Activated naive CD8-positive, alpha-beta T cell treated with anti-CD3 and anti-CD28 coated beads, Interleukin-2, amount 50 U/mL, for 24 hours (primary cell): ENCODE measurements around the gene LPAR4.

Experiments
- ATAC-seq: fragments of 150-1000 bp; cut with Tn5 transposase; one replicate; pipeline ENCODE4 v1.10.0; 2021
- DNase-seq: peaks from one replicate; pipeline ENCODE4 v3.0.0; 2021
- H3K27ac Mint-ChIP-seq: one replicate; pipeline ENCODE4 v1.8.0; 2021; ENCODE audit warnings: mild to moderate bottlenecking, mixed read lengths
- H3K27me3 Mint-ChIP-seq: one replicate; pipeline ENCODE4 v1.8.0; 2021; ENCODE audit warnings: mixed read lengths
- H3K36me3 Mint-ChIP-seq: one replicate; pipeline ENCODE4 v1.8.0; 2021; ENCODE audit warnings: low read depth, mixed read lengths
- H3K4me1 Mint-ChIP-seq: one replicate; pipeline ENCODE4 v1.8.0; 2021; ENCODE audit warnings: mixed read lengths
- H3K4me3 Mint-ChIP-seq: one replicate; pipeline ENCODE4 v1.8.0; 2021; ENCODE audit warnings: mild to moderate bottlenecking, moderate library complexity, mixed read lengths
- H3K9me3 Mint-ChIP-seq: one replicate; pipeline ENCODE4 v1.8.0; 2021; ENCODE audit warnings: mixed read lengths

The LPAR4 gene, protein sequence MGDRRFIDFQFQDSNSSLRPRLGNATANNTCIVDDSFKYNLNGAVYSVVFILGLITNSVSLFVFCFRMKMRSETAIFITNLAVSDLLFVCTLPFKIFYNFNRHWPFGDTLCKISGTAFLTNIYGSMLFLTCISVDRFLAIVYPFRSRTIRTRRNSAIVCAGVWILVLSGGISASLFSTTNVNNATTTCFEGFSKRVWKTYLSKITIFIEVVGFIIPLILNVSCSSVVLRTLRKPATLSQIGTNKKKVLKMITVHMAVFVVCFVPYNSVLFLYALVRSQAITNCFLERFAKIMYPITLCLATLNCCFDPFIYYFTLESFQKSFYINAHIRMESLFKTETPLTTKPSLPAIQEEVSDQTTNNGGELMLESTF

DNA sequence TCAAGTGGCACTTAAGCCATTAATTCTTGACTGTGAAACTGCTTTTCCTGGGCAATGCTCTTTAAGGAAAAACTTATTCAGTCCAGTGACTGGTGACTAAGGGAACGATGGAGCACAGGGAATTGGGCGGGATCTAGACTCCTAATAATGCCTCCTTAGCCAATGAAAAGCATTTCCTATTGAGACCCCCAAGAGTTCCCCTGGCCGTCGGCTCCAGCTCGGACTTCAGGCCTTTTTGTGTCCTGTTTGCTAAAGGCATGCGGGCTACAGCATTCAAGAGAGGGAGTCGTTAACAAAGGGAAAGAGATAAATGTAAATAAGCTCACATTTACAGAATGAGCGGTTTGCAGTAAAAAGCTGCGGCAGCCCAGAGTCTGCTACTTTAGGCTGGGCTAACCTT lies at the start of gene LPAR4:
Gene LPAR4, plus strand, starts transcription at position 232 of the 400 bp plus-strand sequence. CDS start 7,150 bp downstream, outside the sequence.
- no peaks in the 10 kb centered on the region for H3K9me3 Mint-ChIP-seq
- no peak within 1 kb of the TSS for H3K4me3 Mint-ChIP-seq
- H3K27me3 Mint-ChIP-seq, result no peaks in the 10 kb centered on the region
- DNase-seq (no peak), ATAC-seq (no peak)
- H3K27ac Mint-ChIP-seq, result no peak within 1 kb of the TSS
- H3K4me1 Mint-ChIP-seq, result no peaks in the 10 kb centered on the region
- no peaks in the 10 kb centered on the region for H3K36me3 Mint-ChIP-seq

DNA sequence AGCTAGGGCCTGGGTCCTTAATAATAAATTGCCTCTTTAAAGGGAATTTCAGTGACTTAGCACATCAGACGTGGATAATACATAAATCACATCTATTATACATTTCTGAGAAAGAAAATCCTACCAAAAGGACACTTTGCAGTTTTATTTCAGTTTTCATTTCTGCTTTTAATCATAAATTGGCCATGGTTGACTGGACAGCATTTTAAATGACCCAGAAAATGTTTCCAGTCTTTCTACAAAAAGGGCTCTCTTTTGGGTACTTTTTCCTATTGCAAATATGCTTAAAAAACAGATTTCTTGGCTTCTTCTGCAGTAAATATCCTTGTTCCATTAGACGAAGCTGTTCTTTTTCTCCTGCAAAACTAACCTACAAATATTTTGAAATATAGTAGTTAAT lies 41.4 kb upstream of the LPAR4 start:
- Mint-ChIP-seq H3K4me1 (no peaks in the 10 kb centered on the region), H3K4me3 (no peak overlapping the region), H3K36me3 (no peaks in the 10 kb centered on the region), H3K27ac (no peak overlapping the region), H3K27me3 (no peaks in the 10 kb centered on the region), H3K9me3 (no peaks in the 10 kb centered on the region)
- ATAC-seq, result no peak
- DNase-seq, result no peak

DNA sequence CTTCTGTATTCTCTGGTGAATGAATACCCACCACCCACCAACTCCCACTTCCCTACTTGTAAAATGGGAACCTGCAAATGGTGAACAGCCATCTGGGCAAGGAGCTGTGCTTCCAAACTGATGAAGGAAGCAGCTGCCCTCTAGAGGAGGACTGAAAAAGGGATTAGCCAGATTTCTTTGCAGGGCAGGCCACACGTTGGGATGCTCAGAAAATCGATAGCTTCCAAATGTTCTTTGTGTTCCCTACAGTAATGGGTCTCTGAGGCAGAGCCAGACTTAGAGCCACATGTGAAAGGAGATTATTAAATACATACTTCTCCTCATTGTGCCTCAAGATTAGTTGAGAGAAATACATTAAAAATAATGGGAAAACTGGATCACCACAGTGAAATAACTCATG lies 39.3 kb upstream of the LPAR4 start:
- no peak overlapping the region for H3K27ac Mint-ChIP-seq
- no peak overlapping the region for H3K4me3 Mint-ChIP-seq
- no peaks in the 10 kb centered on the region for H3K9me3 Mint-ChIP-seq
- DNase-seq (no peak), ATAC-seq (no peak)
- no peaks in the 10 kb centered on the region for H3K27me3 Mint-ChIP-seq
- H3K36me3 Mint-ChIP-seq, result no peaks in the 10 kb centered on the region
- H3K4me1 Mint-ChIP-seq, result no peaks in the 10 kb centered on the region

DNA sequence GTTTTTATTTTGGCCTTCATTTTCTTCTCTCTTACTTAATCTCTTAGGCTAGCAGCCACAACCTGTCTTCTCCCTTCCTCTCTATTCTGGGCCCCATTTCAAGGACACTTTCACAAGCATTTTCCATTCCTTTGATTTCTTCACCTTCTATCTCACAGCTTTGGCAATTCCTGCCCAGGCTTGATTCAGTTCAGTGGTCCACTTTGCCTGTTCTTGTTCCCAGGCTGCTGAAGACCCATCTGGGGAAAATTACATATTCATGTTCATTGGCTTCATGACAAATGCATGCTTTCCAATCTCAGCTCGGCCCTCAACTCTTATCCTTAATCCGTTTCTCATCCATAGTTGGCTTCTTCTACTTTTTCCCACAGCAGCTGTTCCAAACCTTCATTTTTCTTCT lies 38.7 kb upstream of the LPAR4 start:
- ATAC-seq, result no peak
- no peaks in the 10 kb centered on the region for H3K27me3 Mint-ChIP-seq
- H3K9me3 Mint-ChIP-seq, result no peaks in the 10 kb centered on the region
- H3K36me3 Mint-ChIP-seq, result no peaks in the 10 kb centered on the region
- no peak overlapping the region for H3K4me3 Mint-ChIP-seq
- H3K4me1 Mint-ChIP-seq, result no peaks in the 10 kb centered on the region
- no peak overlapping the region for H3K27ac Mint-ChIP-seq
- DNase-seq, result no peak

DNA sequence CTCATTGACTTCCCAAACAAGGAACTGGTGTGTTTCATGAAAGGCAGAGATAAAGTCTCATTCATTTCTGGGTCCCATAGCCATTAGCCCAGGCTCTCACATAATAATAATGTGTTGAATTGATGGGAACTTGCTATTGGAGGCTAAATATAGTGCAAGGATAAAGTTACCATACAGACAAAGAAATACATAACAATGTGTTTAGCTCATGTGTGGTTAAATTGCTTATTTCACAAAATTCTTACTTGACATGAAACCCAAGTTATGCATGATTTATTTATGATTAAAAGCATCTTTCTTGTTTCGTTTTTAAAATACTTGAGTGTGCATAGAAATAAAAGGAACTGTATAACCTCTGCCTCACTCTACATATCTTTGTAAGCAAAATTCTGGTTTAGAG lies 37.3 kb upstream of the LPAR4 start:
- Mint-ChIP-seq H3K36me3 (no peaks in the 10 kb centered on the region), H3K4me1 (no peaks in the 10 kb centered on the region), H3K4me3 (no peak overlapping the region), H3K27me3 (no peaks in the 10 kb centered on the region), H3K9me3 (no peaks in the 10 kb centered on the region), H3K27ac (peak overlapping the region; percentile 9)
- DNase-seq (no peak), ATAC-seq (no peak)

DNA sequence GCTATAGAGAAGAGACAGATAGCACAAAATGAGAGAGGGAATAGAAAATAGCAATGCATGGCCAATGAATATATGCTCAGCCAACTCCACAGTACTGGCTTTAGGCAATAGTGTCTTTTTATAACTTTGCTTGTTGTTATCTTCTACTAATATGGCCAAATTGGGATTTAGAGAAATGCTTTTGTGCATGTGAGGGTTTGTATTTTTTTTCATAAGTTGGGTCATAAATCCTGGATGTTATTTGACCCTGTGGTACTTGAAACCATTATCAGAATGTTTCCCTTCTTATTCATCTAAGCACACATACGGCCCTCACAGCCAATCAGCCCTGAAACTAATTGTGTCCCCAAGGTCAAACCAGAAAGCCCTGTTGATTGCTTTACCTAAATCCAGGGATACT lies 35.2 kb upstream of the LPAR4 start:
- Mint-ChIP-seq H3K4me1 (no peaks in the 10 kb centered on the region), H3K27ac (no peak overlapping the region), H3K4me3 (no peak overlapping the region), H3K36me3 (no peaks in the 10 kb centered on the region), H3K9me3 (peaks cover 3% of the 10 kb centered on the region), H3K27me3 (no peaks in the 10 kb centered on the region)
- DNase-seq (no peak), ATAC-seq (no peak)

DNA sequence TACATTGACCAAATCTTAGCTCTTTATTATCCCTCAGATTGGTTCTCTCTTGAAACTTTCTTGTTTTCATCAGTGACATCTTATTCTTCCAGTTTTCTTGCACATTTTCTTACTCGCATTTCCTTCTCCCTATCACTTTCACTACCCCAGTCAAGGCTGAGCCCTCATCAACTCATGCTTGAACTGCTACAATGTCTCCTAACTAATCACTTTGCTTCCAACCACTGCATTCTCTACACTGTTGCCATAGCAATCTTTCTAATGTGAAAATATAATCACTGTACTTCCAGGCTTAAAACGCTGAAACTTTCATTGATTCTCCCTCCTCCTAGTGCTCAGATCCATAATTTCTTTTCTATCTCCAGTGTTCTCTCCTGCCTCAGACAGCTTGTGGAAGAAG lies 22.2 kb upstream of the LPAR4 start:
- no peak for ATAC-seq
- H3K4me3 Mint-ChIP-seq, result no peak overlapping the region
- H3K9me3 Mint-ChIP-seq, result peaks cover 7% of the 10 kb centered on the region
- no peaks in the 10 kb centered on the region for H3K27me3 Mint-ChIP-seq
- no peaks in the 10 kb centered on the region for H3K4me1 Mint-ChIP-seq
- no peak overlapping the region for H3K27ac Mint-ChIP-seq
- H3K36me3 Mint-ChIP-seq, result no peaks in the 10 kb centered on the region
- no peak for DNase-seq

DNA sequence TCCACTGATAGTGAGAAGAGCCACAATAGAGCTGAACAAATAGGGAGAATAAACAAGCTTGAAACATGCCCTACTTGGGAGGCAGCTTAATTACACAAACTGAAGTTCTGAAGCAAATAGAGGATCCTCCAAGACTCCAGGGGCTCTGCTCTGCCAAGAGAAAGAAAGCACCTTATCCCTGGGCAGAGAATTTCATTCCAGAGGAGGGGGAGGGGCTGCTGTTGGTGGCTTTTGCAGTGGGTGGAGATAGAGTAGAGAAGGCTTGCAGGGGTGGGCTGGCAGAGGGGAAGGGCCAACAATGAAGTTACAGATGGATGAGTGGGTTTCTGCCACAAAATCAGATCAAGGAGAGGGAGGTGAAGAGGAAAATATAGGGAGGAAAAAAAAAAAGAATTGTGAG lies 1.0 kb upstream of the LPAR4 start:
- Mint-ChIP-seq H3K27me3 (no peaks in the 10 kb centered on the region), H3K36me3 (no peaks in the 10 kb centered on the region), H3K9me3 (no peaks in the 10 kb centered on the region), H3K27ac (no peak overlapping the region), H3K4me3 (no peak overlapping the region), H3K4me1 (no peaks in the 10 kb centered on the region)
- DNase-seq, result no peak
- no peak for ATAC-seq

DNA sequence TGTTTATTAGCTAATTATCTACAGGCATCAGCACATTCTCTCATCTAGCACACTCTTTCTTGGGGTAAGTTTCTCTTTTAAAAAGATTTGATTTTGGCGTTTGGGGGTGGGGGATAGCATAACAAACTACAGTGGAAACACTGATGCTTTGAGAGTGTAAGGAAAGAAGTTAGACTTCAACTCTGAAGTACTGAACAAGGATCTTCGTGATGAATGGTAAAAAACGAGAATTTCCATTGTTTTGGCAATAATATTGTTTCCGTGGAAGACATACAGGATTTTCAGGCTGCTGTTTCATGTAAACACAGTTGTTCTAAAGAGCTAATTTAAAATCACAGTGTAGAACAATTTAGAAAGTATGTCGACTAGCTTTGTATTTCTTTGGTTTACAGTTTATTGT lies 451 bp downstream of the LPAR4 start:
- Mint-ChIP-seq H3K27ac (no peak overlapping the region), H3K4me1 (no peaks in the 10 kb centered on the region), H3K4me3 (no peak overlapping the region), H3K9me3 (no peaks in the 10 kb centered on the region), H3K27me3 (no peaks in the 10 kb centered on the region), H3K36me3 (no peaks in the 10 kb centered on the region)
- no peak for DNase-seq
- ATAC-seq, result no peak

DNA sequence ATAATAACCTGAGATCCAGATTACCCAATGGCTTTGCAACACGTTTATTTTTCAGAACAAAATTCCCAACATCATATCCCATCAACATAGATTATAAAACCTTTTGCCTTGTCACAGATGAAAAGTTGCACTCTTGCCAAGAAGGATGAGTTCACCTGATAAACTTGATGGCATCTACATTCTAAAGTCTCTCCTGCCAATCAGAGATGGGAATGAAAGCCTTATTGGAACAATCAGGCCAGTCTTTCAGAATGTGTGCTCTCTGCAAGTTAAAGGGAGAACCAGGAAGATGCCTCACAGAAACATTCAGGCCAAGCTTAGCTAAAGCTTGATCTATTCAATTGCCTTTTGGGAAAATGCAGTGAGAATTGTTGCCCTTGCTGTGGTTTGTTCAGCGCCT lies 1.3 kb downstream of the LPAR4 start:
- no peak overlapping the region for H3K27ac Mint-ChIP-seq
- H3K36me3 Mint-ChIP-seq, result no peaks in the 10 kb centered on the region
- H3K9me3 Mint-ChIP-seq, result no peaks in the 10 kb centered on the region
- ATAC-seq, result no peak
- DNase-seq, result no peak
- H3K4me3 Mint-ChIP-seq, result no peak overlapping the region
- no peaks in the 10 kb centered on the region for H3K4me1 Mint-ChIP-seq
- H3K27me3 Mint-ChIP-seq, result no peaks in the 10 kb centered on the region

DNA sequence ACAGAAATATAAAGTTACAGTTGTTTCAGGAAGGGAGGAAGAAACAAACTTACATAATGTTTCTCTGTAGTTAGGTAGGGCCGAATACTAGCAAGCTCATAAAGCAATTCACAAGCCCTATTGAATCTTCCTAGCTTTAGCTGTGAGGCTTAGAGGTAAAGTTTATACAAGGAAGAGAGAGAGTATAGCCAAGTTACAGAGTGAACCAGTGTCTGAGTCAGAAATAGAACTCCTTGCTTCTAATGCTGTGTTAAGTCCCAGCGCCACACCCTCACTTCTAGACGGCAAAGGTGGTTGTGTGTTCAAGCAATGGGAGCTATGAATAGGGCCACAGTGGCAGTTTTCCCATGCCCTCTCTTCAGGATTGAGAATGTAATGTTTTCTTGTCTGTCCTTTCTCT lies 6.1 kb downstream of the LPAR4 start:
- DNase-seq (no peak), ATAC-seq (no peak)
- Mint-ChIP-seq H3K27me3 (no peaks in the 10 kb centered on the region), H3K9me3 (no peaks in the 10 kb centered on the region), H3K4me1 (no peaks in the 10 kb centered on the region), H3K4me3 (no peak overlapping the region), H3K36me3 (no peaks in the 10 kb centered on the region), H3K27ac (no peak overlapping the region)

DNA sequence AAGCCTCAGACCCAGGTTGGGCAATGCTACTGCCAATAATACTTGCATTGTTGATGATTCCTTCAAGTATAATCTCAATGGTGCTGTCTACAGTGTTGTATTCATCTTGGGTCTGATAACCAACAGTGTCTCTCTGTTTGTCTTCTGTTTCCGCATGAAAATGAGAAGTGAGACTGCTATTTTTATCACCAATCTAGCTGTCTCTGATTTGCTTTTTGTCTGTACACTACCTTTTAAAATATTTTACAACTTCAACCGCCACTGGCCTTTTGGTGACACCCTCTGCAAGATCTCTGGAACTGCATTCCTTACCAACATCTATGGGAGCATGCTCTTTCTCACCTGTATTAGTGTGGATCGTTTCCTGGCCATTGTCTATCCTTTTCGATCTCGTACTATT lies 7.4 kb downstream of the LPAR4 start:
- no peak overlapping the region for H3K27ac Mint-ChIP-seq
- H3K4me3 Mint-ChIP-seq, result no peak overlapping the region
- H3K4me1 Mint-ChIP-seq, result no peaks in the 10 kb centered on the region
- DNase-seq, result no peak
- H3K36me3 Mint-ChIP-seq, result no peaks in the 10 kb centered on the region
- H3K27me3 Mint-ChIP-seq, result no peaks in the 10 kb centered on the region
- H3K9me3 Mint-ChIP-seq, result no peaks in the 10 kb centered on the region
- ATAC-seq, result no peak

DNA sequence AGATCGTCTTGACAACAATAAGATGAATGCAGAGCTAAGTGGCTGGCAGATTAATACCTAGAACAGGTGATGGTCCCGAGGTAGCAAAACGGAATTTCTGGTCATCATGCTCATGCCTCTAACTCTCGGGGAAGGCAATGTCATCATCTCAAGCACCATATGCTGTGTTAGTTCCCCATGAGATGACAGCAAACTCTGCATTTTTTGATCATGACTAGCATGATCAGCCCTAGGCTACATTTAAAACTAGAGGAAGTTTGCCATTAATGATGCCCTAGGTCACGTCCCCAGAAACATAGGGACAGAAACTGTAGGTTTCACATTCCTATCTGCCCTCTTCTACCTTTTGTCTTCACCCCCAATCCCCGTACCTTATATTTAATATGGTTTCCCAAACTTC lies 11.6 kb downstream of the LPAR4 start:
- Mint-ChIP-seq H3K27me3 (no peaks in the 10 kb centered on the region), H3K4me3 (no peak overlapping the region), H3K9me3 (no peaks in the 10 kb centered on the region), H3K4me1 (no peaks in the 10 kb centered on the region), H3K27ac (no peak overlapping the region), H3K36me3 (no peaks in the 10 kb centered on the region)
- DNase-seq (no peak), ATAC-seq (no peak)

DNA sequence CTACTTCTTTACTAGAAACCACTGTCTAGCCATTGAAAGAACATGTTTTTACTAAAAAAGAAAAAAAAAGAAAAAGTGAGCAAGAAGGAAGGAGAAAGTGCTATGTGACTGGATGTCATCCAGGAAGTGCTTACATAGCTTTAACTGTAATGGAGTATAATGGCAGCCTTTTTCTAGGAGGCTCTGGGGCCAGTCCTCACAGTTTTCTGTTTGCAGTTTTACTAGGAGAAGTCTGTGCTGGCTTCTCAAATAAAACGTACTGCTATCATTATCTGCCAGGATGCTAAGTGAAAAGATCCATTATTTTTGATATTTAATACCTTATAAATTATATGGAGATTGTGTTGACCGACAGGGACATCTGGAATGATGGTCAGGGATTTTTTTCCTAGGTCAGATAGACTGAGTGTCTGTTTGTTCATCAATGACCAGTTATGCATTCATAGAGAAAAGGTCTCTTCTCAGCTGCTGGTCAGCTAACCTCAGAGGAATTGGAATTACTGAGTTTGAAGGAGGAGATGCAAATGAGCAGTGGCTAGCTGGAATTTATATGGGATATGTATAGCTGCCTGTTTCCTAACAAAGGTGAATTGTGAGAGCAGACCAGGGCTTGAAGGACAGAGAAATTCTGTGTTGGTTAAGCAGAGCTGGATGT lies 21.7 kb downstream of the LPAR4 start:
- peaks cover 4% of the 10 kb centered on the region for H3K9me3 Mint-ChIP-seq
- H3K4me1 Mint-ChIP-seq, result no peaks in the 10 kb centered on the region
- no peak overlapping the region for H3K4me3 Mint-ChIP-seq
- DNase-seq (no peak), ATAC-seq (no peak)
- no peaks in the 10 kb centered on the region for H3K36me3 Mint-ChIP-seq
- no peaks in the 10 kb centered on the region for H3K27me3 Mint-ChIP-seq
- no peak overlapping the region for H3K27ac Mint-ChIP-seq

DNA sequence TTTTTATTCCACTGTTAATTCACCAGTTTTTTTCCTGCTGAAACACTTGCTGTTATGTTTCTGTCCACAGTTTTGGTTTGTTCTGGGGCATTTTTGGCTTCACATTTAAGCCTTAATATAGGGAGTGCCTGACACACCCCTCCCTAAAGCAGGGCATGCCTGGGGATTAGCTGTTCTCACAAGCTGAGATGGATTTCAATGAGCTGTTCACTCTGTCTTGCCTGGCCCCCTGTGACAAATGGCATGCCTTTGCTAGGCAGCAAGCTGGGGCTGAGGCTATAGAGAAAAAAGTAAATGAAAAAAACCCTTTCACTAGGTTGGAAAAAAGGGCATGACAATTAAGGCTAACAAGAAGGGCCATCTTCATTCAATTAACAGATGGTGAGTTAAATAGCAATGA lies 22.4 kb downstream of the LPAR4 start:
- H3K36me3 Mint-ChIP-seq, result no peaks in the 10 kb centered on the region
- H3K4me1 Mint-ChIP-seq, result no peaks in the 10 kb centered on the region
- H3K27ac Mint-ChIP-seq, result no peak overlapping the region
- ATAC-seq, result no peak
- H3K9me3 Mint-ChIP-seq, result peaks cover 4% of the 10 kb centered on the region
- no peaks in the 10 kb centered on the region for H3K27me3 Mint-ChIP-seq
- DNase-seq, result no peak
- H3K4me3 Mint-ChIP-seq, result no peak overlapping the region
